SK-N-SH (cell line): ENCODE measurements around the gene RAB22A. TPM values are rescaled to one million over a fixed set of nuclear protein-coding genes. Genes with fewer than 3 reads are reported as not detected.

Source experiments
- CTCF ChIA-PET: fragments of 300-600, 350-600 bp; formaldehyde crosslinking; extraction: SDS; loops from one replicate; lab custom pipeline; 2021; lab: Yijun Ruan, JAX
- POLR2A ChIA-PET: fragments of 350-600 bp; sonication (Branson Sonifier 250); formaldehyde crosslinking; extraction: SDS; loops from one replicate; lab custom pipeline; 2020; ENCODE audit warnings: antibody characterized with exemption, inconsistent platforms; lab: Yijun Ruan, JAX
- DNase-seq: peaks from one replicate; pipeline ENCODE4 v3.0.0; 2012
- H2AFZ ChIP-seq: fragments of 200-600 bp; sonication (generic); 2 replicates; pipeline ENCODE4 v1.8.1; 2016; ENCODE audit warnings: antibody characterized with exemption, mild to moderate bottlenecking, low read depth
- H3F3A ChIP-seq: fragments of 200-600 bp; sonication (generic); replicated peaks from 2 replicates; pipeline ENCODE3; 2016; ENCODE audit warnings: antibody characterized with exemption, mild to moderate bottlenecking; ENCODE audit not compliant: insufficient read depth
- H3K27ac ChIP-seq, 2 experiments: fragments of 200-500 bp in 1 of 2; fragments of 200-600 bp in 1 of 2; sonication (Bioruptor generic) in 1 of 2; sonication (generic), shearing (Covaris generic) in 1 of 2; 2 replicates each; pipeline versions ENCODE4 v1.5.1 to v1.6.1; 2014 to 2016; ENCODE audit warnings: low read depth in 2 of 2, inconsistent platforms in 1 of 2, low read length in 1 of 2, mild to moderate bottlenecking in 1 of 2, mixed read lengths in 1 of 2
- H3K27me3 ChIP-seq: fragments of 200-600 bp; sonication (generic), shearing (Covaris generic); 2 replicates; pipeline ENCODE4 v1.6.1; 2016; ENCODE audit warnings: mixed run types; ENCODE audit not compliant: insufficient read depth
- H3K36me3 ChIP-seq, 2 experiments: fragments of 200-500 bp in 1 of 2; fragments of 200-600 bp in 1 of 2; sonication (Bioruptor generic) in 1 of 2; sonication (generic) in 1 of 2; replicated peaks in 1 of 2; 2 replicates each; pipeline versions ENCODE3 to v1.5.1; 2014 to 2016; ENCODE audit warnings: low read length in 1 of 2, mild to moderate bottlenecking in 1 of 2; ENCODE audit not compliant: insufficient read depth in 2 of 2, control insufficient read depth in 1 of 2
- H3K4me1 ChIP-seq, 2 experiments: fragments of 200-500 bp in 1 of 2; fragments of 200-600 bp in 1 of 2; sonication (Bioruptor generic) in 1 of 2; sonication (generic), shearing (Covaris generic) in 1 of 2; 2 replicates each; pipeline versions ENCODE4 v1.5.1 to v1.6.1; 2014 to 2016; ENCODE audit warnings: low read depth in 1 of 2, low read length in 1 of 2, mixed run types in 1 of 2; ENCODE audit not compliant: insufficient read depth in 2 of 2, control insufficient read depth in 1 of 2
- H3K4me2 ChIP-seq: fragments of 200-600 bp; sonication (generic), shearing (Covaris generic); 2 replicates; pipeline ENCODE4 v1.6.1; 2017; ENCODE audit warnings: mixed run types
- H3K4me3 ChIP-seq, 2 experiments: fragments of 200-500 bp in 1 of 2; fragments of 200-600 bp in 1 of 2; sonication (Bioruptor generic) in 1 of 2; sonication (generic), shearing (Covaris generic) in 1 of 2; 2 replicates each; pipeline versions ENCODE4 v1.5.1 to v1.8.1; 2014 to 2016; ENCODE audit warnings: low read depth in 2 of 2, inconsistent platforms in 1 of 2, low read length in 1 of 2, mild to moderate bottlenecking in 1 of 2, mixed read lengths in 1 of 2, moderate library complexity in 1 of 2
- H3K79me2 ChIP-seq: fragments of 200-600 bp; sonication (generic); 2 replicates; pipeline ENCODE4 v1.8.1; 2017; ENCODE audit warnings: mild to moderate bottlenecking; ENCODE audit not compliant: insufficient read depth
- H3K9ac ChIP-seq: fragments of 200-600 bp; sonication (generic); 2 replicates; pipeline ENCODE4 v1.6.1; 2017; ENCODE audit warnings: mixed run types
- H3K9me2 ChIP-seq: fragments of 200-600 bp; sonication (generic); 2 replicates; pipeline ENCODE4 v1.6.1; 2017; ENCODE audit warnings: mixed run types
- H3K9me3 ChIP-seq: fragments of 200-600 bp; sonication (generic); 2 replicates; pipeline ENCODE4 v1.6.1; 2017; ENCODE audit warnings: mixed run types, mild to moderate bottlenecking, moderate library complexity
- H4K20me1 ChIP-seq: fragments of 200-600 bp; sonication (generic); 2 replicates; pipeline ENCODE4 v1.6.1; 2017; ENCODE audit warnings: mild to moderate bottlenecking, mixed run types; ENCODE audit not compliant: insufficient read depth
- NFIC ChIP-seq: IDR thresholded peaks from 2 replicates; pipeline ENCODE4 v1.4.0; 2012; ENCODE audit warnings: borderline replicate concordance
- PBX3 ChIP-seq: IDR thresholded peaks from 2 replicates; pipeline ENCODE4; 2012
- RXRA ChIP-seq: IDR thresholded peaks from 2 replicates; pipeline ENCODE4 v1.4.0; 2012; ENCODE audit warnings: low read depth, mild to moderate bottlenecking, borderline replicate concordance
- TCF12 ChIP-seq: IDR thresholded peaks from 2 replicates; pipeline ENCODE4 v1.4.0; 2012
- ZBTB33 ChIP-seq: IDR thresholded peaks from 2 replicates; pipeline ENCODE4 v1.4.0; 2012; ENCODE audit warnings: low read depth, borderline replicate concordance
- WGBS: methylation state at CpG from one replicate; pipeline ENCODE4 v1.1.6; 2017; ENCODE audit warnings: low lambda C conversion rate; 5-methylcytosine and 5-hydroxymethylcytosine counted together
- polyA plus RNA-seq, 3 experiments: library from polyadenylated mRNA; depleted of rRNA; stranded (reverse); fragments of >200 nt; gene quantifications; 2 replicates each; pipeline ENCODE4 v1.2.3, GENCODE V29; 2012
- TF ChIP-seq, protein P1 (sequence below): IDR thresholded peaks from 2 replicates; pipeline ENCODE4 v1.4.0; 2012; ENCODE audit warnings: low read depth, borderline replicate concordance

Gene RAB22A
- polyA plus RNA-seq, 1 of the 3 experiments (the other 2 are of a cell fraction) = 10.7 TPM

- peaks cover 68 to 75% of the 10 kb centered on the region in 2 experiments for H3K36me3 ChIP-seq
- POLR2A ChIA-PET = no interaction called here
Observed at GRCh38 chr20:58360936-58361335, 51.4 kb downstream of the RAB22A start.

GRCh38 chr20:58361481-58362205 lies 52.1 kb downstream of the RAB22A start:
- no peak overlapping the region for H3K4me2 ChIP-seq
- H3K27ac ChIP-seq = no peak overlapping the region
- no peak overlapping the region for H3K9ac ChIP-seq
- H3K9me3 ChIP-seq = no peaks in the 10 kb centered on the region
- H2AFZ ChIP-seq = no peak overlapping the region
- H3K9me2 ChIP-seq = no peaks in the 10 kb centered on the region
- ChIA-PET CTCF (interaction anchor here (1.5 to 1.8 kb wide), 2 partner anchors 10 to 114 kb away, joined by 4 to 7 read pairs; no protein-coding TSS in a partner anchor), POLR2A (no interaction called here)
- H3K4me1 ChIP-seq = peaks cover 5 to 17% of the 10 kb centered on the region in 2 experiments; a peak in 2 of 4 replicates
- TF ChIP-seq, protein P1, sequence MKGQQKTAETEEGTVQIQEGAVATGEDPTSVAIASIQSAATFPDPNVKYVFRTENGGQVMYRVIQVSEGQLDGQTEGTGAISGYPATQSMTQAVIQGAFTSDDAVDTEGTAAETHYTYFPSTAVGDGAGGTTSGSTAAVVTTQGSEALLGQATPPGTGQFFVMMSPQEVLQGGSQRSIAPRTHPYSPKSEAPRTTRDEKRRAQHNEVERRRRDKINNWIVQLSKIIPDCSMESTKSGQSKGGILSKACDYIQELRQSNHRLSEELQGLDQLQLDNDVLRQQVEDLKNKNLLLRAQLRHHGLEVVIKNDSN = no peak
- no peak for TF ChIP-seq RXRA
- no peak for TF ChIP-seq ZBTB33
- TF ChIP-seq TCF12 = no peak
- peaks cover 70 to 78% of the 10 kb centered on the region in 2 experiments for H3K36me3 ChIP-seq
- peaks cover 4% of the 10 kb centered on the region for H3F3A ChIP-seq
- no peak for DNase-seq
- H3K4me3 ChIP-seq = no peak overlapping the region
- WGBS = 90% methylated on average over 9 of the region's 9 CpGs
- peaks cover 5% of the 10 kb centered on the region; the same call in 1 of the 2 replicates for H3K79me2 ChIP-seq
- H4K20me1 ChIP-seq = no peaks in the 10 kb centered on the region
- H3K27me3 ChIP-seq = no peaks in the 10 kb centered on the region

More at GRCh38 chr20:58360936-58361335, 51.4 kb downstream of the RAB22A start:
- Histone ChIP-seq H3K9me3 (no peaks in the 10 kb centered on the region), H3K9me2 (no peaks in the 10 kb centered on the region), H2AFZ (no peak overlapping the region), H3K9ac (no peak overlapping the region), H3K27me3 (no peaks in the 10 kb centered on the region), H3K27ac (no peak overlapping the region), H4K20me1 (no peaks in the 10 kb centered on the region), H3K4me3 (no peak overlapping the region), H3F3A (peaks cover 4% of the 10 kb centered on the region), H3K4me1 (peaks cover 5 to 17% of the 10 kb centered on the region in 2 experiments; a peak in 2 of 4 replicates), H3K79me2 (peaks cover 5% of the 10 kb centered on the region; the same call in 1 of the 2 replicates), H3K4me2 (no peak overlapping the region)
- no peak for TF ChIP-seq PBX3
- TF ChIP-seq NFIC = no peak
- no peak for DNase-seq
- CTCF ChIA-PET = interaction anchor here (0.6 to 1.8 kb wide), 6 partner anchors 10 to 203 kb away, joined by 3 to 7 read pairs (median 4); no protein-coding TSS in a partner anchor
